Measurements from ENCODE around the gene NIM1K.

DNA sequence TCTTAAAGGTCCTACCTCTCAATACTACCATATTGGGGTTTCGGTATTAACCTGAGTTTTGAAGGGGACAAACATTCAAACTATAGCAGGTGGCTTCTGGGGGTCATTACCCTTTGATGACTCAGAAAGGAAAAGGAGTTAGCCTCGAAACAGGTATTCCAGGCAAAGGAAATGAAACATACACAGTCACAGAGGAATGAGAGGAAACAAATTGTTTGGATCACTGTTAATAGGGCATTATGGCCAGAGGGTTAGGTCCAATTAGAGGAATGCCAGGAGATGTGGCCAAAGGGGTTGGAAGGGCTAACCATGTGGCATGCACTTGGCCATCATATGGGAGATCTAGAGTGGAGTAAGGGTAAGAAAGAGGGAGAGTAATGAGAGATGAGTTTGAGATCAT lies 23.9 kb upstream of the NIM1K start:
- TF ChIP-seq, protein P1, sequence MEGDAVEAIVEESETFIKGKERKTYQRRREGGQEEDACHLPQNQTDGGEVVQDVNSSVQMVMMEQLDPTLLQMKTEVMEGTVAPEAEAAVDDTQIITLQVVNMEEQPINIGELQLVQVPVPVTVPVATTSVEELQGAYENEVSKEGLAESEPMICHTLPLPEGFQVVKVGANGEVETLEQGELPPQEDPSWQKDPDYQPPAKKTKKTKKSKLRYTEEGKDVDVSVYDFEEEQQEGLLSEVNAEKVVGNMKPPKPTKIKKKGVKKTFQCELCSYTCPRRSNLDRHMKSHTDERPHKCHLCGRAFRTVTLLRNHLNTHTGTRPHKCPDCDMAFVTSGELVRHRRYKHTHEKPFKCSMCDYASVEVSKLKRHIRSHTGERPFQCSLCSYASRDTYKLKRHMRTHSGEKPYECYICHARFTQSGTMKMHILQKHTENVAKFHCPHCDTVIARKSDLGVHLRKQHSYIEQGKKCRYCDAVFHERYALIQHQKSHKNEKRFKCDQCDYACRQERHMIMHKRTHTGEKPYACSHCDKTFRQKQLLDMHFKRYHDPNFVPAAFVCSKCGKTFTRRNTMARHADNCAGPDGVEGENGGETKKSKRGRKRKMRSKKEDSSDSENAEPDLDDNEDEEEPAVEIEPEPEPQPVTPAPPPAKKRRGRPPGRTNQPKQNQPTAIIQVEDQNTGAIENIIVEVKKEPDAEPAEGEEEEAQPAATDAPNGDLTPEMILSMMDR (CRISPR knock-in tag; IDR thresholded peaks at IDR 0.05) = no peak
- TF ChIP-seq PAWR (CRISPR knock-in tag; IDR thresholded peaks at IDR 0.05; ENCODE audit: borderline replicate concordance) = no peak
- TF ChIP-seq, protein P2, sequence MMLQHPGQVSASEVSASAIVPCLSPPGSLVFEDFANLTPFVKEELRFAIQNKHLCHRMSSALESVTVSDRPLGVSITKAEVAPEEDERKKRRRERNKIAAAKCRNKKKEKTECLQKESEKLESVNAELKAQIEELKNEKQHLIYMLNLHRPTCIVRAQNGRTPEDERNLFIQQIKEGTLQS (CRISPR knock-in tag; IDR thresholded peaks at IDR 0.05) = no peak
- TF ChIP-seq ZNF776 (CRISPR knock-in tag; IDR thresholded peaks at IDR 0.05) = no peak
- TF ChIP-seq GTF2F1 (IDR thresholded peaks at IDR 0.05; ENCODE audit: low read length) = no peak
- TF ChIP-seq, protein P3, sequence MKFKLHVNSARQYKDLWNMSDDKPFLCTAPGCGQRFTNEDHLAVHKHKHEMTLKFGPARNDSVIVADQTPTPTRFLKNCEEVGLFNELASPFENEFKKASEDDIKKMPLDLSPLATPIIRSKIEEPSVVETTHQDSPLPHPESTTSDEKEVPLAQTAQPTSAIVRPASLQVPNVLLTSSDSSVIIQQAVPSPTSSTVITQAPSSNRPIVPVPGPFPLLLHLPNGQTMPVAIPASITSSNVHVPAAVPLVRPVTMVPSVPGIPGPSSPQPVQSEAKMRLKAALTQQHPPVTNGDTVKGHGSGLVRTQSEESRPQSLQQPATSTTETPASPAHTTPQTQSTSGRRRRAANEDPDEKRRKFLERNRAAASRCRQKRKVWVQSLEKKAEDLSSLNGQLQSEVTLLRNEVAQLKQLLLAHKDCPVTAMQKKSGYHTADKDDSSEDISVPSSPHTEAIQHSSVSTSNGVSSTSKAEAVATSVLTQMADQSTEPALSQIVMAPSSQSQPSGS (CRISPR knock-in tag; IDR thresholded peaks at IDR 0.05) = no peak
- no peak for TF ChIP-seq CHD2 (IDR thresholded peaks at IDR 0.05; ENCODE audit: low read depth, low read length)
- TF ChIP-seq POLR2AphosphoS5 (IDR thresholded peaks at IDR 0.05; ENCODE audit: low read depth, low read length) = no peak
- no peak for TF ChIP-seq KLF9 (CRISPR knock-in tag; IDR thresholded peaks at IDR 0.05; ENCODE audit: low read depth)
- TF ChIP-seq POLR2A (IDR thresholded peaks at IDR 0.05; ENCODE audit: insufficient read depth in 1 of 2, low read depth in 2 of 2, low read length in 2 of 2) = no peak
- TF ChIP-seq RNF2 (conservative IDR thresholded peaks at IDR 0.05; ENCODE audit: low read depth) = no peak
